ENCODE data around the gene COQ8B. TPM values are rescaled to one million over a fixed set of nuclear protein-coding genes. Genes with fewer than 3 reads are reported as not detected.

COQ8B gene
- total RNA-seq, 1 donor from 2014 or later, result 18.1 TPM

GRCh38 chr19:40721140-40721486, 4.4 kb upstream of the COQ8B start:
- intact Hi-C loops (cut with DNase I), result no loop called here
- DNase-seq (ENCODE audit: low spot score), result no peak

- intact Hi-C loops (cut with DNase I), result loop anchor here (5.0 to 10.0 kb wide), 3 partner anchors 117 to 1305 kb away; partner anchors contain the start of genes LTBP4, PLEKHG2 and SERTAD3
- no peak for DNase-seq (ENCODE audit: low spot score)
Measured at GRCh38 chr19:40719414-40719894, 2.8 kb upstream of the COQ8B start.

GRCh38 chr19:40718774-40719391, 2.2 kb upstream of the COQ8B start:
- intact Hi-C loops (cut with DNase I), result loop anchor here (5.0 to 10.0 kb wide), 3 partner anchors 117 to 1304 kb away; partner anchors contain the start of genes LTBP4, PLEKHG2 and SERTAD3
- DNase-seq (ENCODE audit: low spot score), result peak; percentile 87

- intact Hi-C loops (cut with DNase I), result loop anchor here (5.0 to 10.0 kb wide), 3 partner anchors 116 to 1303 kb away; partner anchors contain the start of genes LTBP4, PLEKHG2 and SERTAD3
Measured at GRCh38 chr19:40717880-40718773, 1.4 kb upstream of the COQ8B start.

GRCh38 chr19:40717325-40717879, 716 bp upstream of the COQ8B start:
- intact Hi-C loops (cut with DNase I), result loop anchor here (5.0 to 10.0 kb wide), 3 partner anchors 115 to 1303 kb away; partner anchors contain the start of genes LTBP4, PLEKHG2 and SERTAD3
- peak; percentile 81 for DNase-seq (ENCODE audit: low spot score)

More at GRCh38 chr19:40717880-40718773, 1.4 kb upstream of the COQ8B start:
- no peak for DNase-seq (ENCODE audit: low spot score)

DNA sequence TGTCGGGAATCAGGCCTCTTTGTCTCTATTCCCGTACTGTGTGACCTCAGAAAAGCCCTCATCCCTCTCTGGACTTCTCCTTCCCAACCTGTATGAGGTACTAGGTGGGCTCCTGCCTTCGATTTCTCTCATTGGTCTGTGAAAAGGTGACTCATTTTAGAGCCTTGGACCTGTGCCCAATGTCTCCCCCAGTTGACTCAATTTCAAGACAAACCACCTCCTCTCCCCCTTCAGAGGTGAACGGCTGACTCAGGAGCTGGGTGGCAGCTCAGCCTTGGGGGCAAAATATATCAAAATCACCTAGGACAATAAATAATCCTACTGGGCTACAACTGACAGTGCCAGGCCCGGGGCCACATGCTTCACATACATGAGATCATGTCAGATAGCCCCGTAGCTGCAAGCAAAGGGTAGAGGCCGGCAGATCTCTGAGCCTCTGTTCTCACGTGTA, 630 bp downstream of the COQ8B start:
- intact Hi-C loops (cut with DNase I), result loop anchor here (1.0 to 10.0 kb wide), 5 partner anchors 53 to 1301 kb away; partner anchors contain the start of genes LTBP4, PLEKHG2 and SERTAD3
- no peak for DNase-seq (ENCODE audit: low spot score)

GRCh38 chr19:40714441-40715299, 2.0 kb downstream of the COQ8B start:
- intact Hi-C loops (cut with DNase I), result loop anchor here (1.0 to 10.0 kb wide), 5 partner anchors 23 to 1300 kb away; partner anchors contain the start of genes ACTMAP, LTBP4, PLEKHG2 and SERTAD3

GRCh38 chr19:40713939-40714338, 2.7 kb downstream of the COQ8B start:
- intact Hi-C loops (cut with DNase I), result loop anchor here (2.0 to 10.0 kb wide), 3 partner anchors 37 to 1299 kb away; partner anchors contain the start of genes ACTMAP, PLEKHG2, SERTAD3 and SNRPA

More at GRCh38 chr19:40714441-40715299, 2.0 kb downstream of the COQ8B start:
- peak; percentile 97 for DNase-seq (ENCODE audit: low spot score)

DNA sequence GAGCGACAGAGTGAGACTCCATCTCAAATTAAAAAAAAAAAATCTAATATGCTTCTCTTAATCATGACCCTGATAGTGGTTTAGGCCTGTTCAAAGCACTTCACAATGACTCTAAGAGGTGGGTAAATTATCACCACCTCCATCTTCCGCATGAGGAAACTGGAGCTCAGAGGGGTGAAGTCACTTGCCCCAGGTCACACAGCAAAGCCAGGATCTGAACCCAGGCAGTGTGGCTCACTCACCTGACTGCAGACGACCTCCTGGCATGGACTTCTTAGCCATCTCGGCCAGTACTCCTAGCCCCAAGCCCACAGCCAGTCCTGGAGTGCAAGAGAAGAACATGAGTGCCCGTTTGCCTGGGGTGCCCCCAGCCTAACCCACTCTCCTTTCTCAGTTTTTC, 6.9 kb downstream of the COQ8B start:
- intact Hi-C loops (cut with DNase I), result loop anchor here (10.0 kb wide), 2 partner anchors 265 to 1295 kb away; partner anchors contain the start of genes PLEKHG2 and SERTAD3
- DNase-seq (ENCODE audit: low spot score), result no peak

More at GRCh38 chr19:40713939-40714338, 2.7 kb downstream of the COQ8B start:
- no peak for DNase-seq (ENCODE audit: low spot score)

DNA sequence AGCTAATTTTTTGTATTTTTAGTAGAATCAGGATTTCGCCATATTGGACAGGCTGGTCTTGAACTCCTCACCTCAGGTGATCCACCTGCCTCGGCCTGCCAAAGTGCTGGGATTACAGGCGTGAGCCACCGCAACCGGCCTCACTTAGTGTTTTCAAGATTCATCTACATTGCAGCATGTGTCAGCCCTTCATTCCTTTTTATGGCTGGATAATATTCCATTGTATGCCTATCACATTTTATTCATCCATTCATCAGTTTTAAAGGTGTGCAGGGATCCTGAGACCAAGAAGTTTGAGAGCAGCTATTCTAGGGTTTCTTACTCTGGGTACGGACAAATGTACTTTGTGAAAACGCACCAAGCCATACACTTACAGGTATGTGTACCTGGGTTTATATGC, 9.1 kb downstream of the COQ8B start:
- no peak for DNase-seq (ENCODE audit: low spot score)
- intact Hi-C loops (cut with DNase I), result no loop called here

DNA sequence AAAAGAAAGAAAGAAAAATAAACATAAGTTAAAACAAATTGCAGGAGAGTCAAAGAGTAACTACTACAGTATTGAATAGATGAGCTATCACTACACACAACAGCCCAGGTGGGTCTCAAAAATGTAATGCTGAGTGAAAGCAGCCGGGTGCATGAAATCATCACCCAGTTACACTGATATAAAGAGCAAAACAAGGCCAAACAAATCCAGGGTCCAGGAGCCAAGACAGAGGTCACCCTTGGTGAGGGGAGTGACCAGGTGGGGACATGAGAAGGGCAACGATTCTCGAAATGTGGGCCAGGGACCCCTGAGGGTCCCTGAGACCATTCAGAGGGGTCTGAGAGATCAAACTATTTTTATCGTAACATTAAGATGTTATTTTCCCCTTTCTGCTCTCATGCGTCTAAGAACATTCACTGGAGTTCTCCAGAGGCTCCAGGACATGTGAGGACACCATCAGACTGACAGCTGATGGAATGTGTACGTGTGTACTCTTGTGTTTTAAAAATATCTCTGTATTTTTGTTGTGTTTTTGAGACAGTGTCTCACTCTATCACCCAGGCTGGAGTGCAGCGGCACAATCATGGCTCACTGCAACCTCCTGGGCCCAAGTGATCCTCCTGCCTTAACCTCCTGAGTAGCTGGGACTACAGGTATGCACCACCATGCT, 10.6 kb downstream of the COQ8B start:
- no peak for DNase-seq (ENCODE audit: low spot score)
- intact Hi-C loops (cut with DNase I), result no loop called here

GRCh38 chr19:40705362-40705651, 11.4 kb downstream of the COQ8B start:
- DNase-seq (ENCODE audit: low spot score), result no peak
- intact Hi-C loops (cut with DNase I), result no loop called here

GRCh38 chr19:40704491-40705361, 12.0 kb downstream of the COQ8B start:
- no peak for DNase-seq (ENCODE audit: low spot score)
- intact Hi-C loops (cut with DNase I), result no loop called here

GRCh38 chr19:40703029-40703755, 13.5 kb downstream of the COQ8B start:
- intact Hi-C loops (cut with DNase I), result no loop called here
- DNase-seq (ENCODE audit: low spot score), result no peak

DNA sequence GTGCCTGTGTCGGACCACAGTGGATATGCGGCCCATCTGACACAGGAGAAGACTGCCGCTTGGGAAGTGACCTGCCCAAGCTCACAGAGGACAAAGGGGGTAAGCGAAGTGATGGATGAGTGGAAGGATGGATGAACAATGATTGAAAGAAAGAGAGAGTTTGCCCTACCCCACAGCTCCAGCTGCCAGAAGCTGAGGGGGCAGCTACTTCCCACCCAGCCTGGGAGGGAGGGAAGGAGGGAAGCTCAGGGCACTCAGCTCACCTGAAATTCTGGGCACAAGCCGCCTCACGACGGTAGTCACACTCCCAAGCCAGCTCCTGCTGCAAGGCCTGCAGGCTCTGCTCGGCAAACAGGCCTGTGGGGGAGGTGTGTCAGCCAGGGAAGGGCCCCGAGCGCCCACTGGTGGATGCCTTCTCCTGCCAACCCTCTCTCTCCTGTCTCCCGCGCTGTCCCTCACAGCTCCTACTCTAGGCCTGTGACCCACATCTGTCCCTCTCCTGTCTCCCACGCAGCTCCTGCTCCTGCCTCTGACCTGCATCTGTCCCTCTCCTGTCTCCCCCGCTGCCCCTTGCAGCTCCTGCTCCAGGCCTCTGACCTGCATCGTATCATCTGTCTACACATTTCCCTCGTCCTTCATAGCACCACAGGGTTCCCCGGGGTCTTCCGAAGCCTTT, 14.2 kb downstream of the COQ8B start:
- intact Hi-C loops (cut with DNase I), result no loop called here
- no peak for DNase-seq (ENCODE audit: low spot score)

GRCh38 chr19:40701758-40702157, 14.9 kb downstream of the COQ8B start:
- intact Hi-C loops (cut with DNase I), result no loop called here
- DNase-seq (ENCODE audit: low spot score), result no peak

Data from cardiac septum (tissue), 1 donor.